IMR-90 (cell line): ENCODE data around the gene ST6GALNAC3. TPM values are rescaled to one million over a fixed set of nuclear protein-coding genes. Genes with fewer than 3 reads are reported as not detected.

Source experiments
- ATAC-seq: fragments of 200-7000 bp; cut with Tn5 transposase; 2 replicates; pipeline ENCODE4 v1.9.1; 2020; ENCODE audit warnings: low read depth, mild to moderate bottlenecking, moderate library complexity
- BruUV-seq: library from RNA; stranded (reverse); fragments of 400-500 nt; replicated peaks from 2 replicates; lab custom pipeline; 2021; lab: Mats Ljungman, UMichigan
- CTCF ChIA-PET: fragments of 300-600 bp; formaldehyde crosslinking; extraction: SDS; loops from one replicate; lab custom pipeline; 2021; ENCODE audit warnings: antibody characterized with exemption; lab: Yijun Ruan, JAX
- POLR2A ChIA-PET: fragments of 300-600 bp; sonication (Branson Sonifier 250); formaldehyde crosslinking; loops from one replicate; lab custom pipeline; 2022; ENCODE audit warnings: antibody characterized with exemption; ENCODE audit not compliant: unreplicated experiment; lab: Charles Lee
- DNase-seq: peaks from one replicate; pipeline ENCODE4 v3.0.0; 2013
- H2AFZ ChIP-seq: replicated peaks from 2 replicates; pipeline ENCODE3; 2013; ENCODE audit warnings: low read length, mild to moderate bottlenecking; ENCODE audit not compliant: poor library complexity
- H2AK5ac ChIP-seq: 2 replicates; pipeline ENCODE4 v1.6.1; 2013; ENCODE audit warnings: low read depth, low read length, inconsistent platforms
- H2AK9ac ChIP-seq: replicated peaks from 2 replicates; pipeline ENCODE3; 2013; ENCODE audit warnings: mild to moderate bottlenecking, low read depth, low read length, moderate library complexity; ENCODE audit not compliant: poor library complexity
- H2BK120ac ChIP-seq: 2 replicates; pipeline ENCODE4 v1.6.1; 2013; ENCODE audit warnings: low read depth, low read length, inconsistent platforms
- H2BK15ac ChIP-seq: 3 replicates; pipeline ENCODE4 v1.6.1; 2013; ENCODE audit warnings: low read depth, low read length, inconsistent platforms
- H2BK20ac ChIP-seq: 2 replicates; pipeline ENCODE4 v1.6.1; 2013; ENCODE audit warnings: low read depth, mild to moderate bottlenecking, inconsistent platforms, low read length, moderate library complexity
- H2BK5ac ChIP-seq: 2 replicates; pipeline ENCODE4 v1.6.1; 2013; ENCODE audit warnings: mild to moderate bottlenecking, low read depth, low read length, inconsistent platforms; ENCODE audit not compliant: poor library complexity, severe bottlenecking
- H3K14ac ChIP-seq: replicated peaks from 2 replicates; pipeline ENCODE4 v1.6.1; 2013; ENCODE audit warnings: low read depth, low read length, inconsistent platforms
- H3K18ac ChIP-seq: 2 replicates; pipeline ENCODE4 v1.6.1; 2013; ENCODE audit warnings: low read depth, low read length, control low read depth
- H3K23ac ChIP-seq: 2 replicates; pipeline ENCODE4 v1.6.1; 2013; ENCODE audit warnings: low read depth, low read length, inconsistent platforms
- H3K27ac ChIP-seq: 2 replicates; pipeline ENCODE4 v1.5.1; 2013; ENCODE audit warnings: mild to moderate bottlenecking, control low read depth, low read length; ENCODE audit not compliant: insufficient read depth
- H3K27me3 ChIP-seq: 2 replicates; pipeline ENCODE4 v1.6.1; 2013; ENCODE audit warnings: low read length; ENCODE audit not compliant: control insufficient read depth, insufficient read depth
- H3K36me3 ChIP-seq: 2 replicates; pipeline ENCODE4 v1.6.1; 2013; ENCODE audit warnings: low read length, mixed read lengths; ENCODE audit not compliant: control insufficient read depth, insufficient read depth
- H3K4ac ChIP-seq: 2 replicates; pipeline ENCODE4 v1.6.1; 2013; ENCODE audit warnings: low read depth, low read length, inconsistent platforms
- H3K4me1 ChIP-seq: 2 replicates; pipeline ENCODE4 v1.6.1; 2013; ENCODE audit warnings: low read length, mixed read lengths; ENCODE audit not compliant: control insufficient read depth, insufficient read depth
- H3K4me2 ChIP-seq: 2 replicates; pipeline ENCODE4 v1.6.1; 2013; ENCODE audit warnings: low read depth, mild to moderate bottlenecking, control low read depth, low read length, moderate library complexity
- H3K4me3 ChIP-seq: 2 replicates; pipeline ENCODE4 v1.5.1; 2013; ENCODE audit warnings: low read depth, mild to moderate bottlenecking, control low read depth, low read length, moderate library complexity; ENCODE audit not compliant: insufficient read depth
- H3K56ac ChIP-seq: 2 replicates; pipeline ENCODE4 v1.6.1; 2013; ENCODE audit warnings: low read length, inconsistent platforms; ENCODE audit not compliant: insufficient read depth; ENCODE audit errors: extremely low read depth
- H3K79me1 ChIP-seq, 2 experiments: 2 replicates each; pipeline ENCODE4 v1.6.1; 2013; ENCODE audit warnings: low read length in 2 of 2, inconsistent platforms in 1 of 2, low read depth in 1 of 2
- H3K9ac ChIP-seq: 2 replicates; pipeline ENCODE4 v1.6.1; 2013; ENCODE audit warnings: low read depth, low read length, control low read depth
- H3K9me1 ChIP-seq: 2 replicates; pipeline ENCODE4 v1.6.1; 2013; ENCODE audit warnings: low read length, inconsistent platforms; ENCODE audit not compliant: insufficient read depth
- H3K9me3 ChIP-seq: 2 replicates; pipeline ENCODE4 v1.6.1; 2013; ENCODE audit warnings: low read length; ENCODE audit not compliant: control insufficient read depth, insufficient read depth
- H4K20me1 ChIP-seq: 2 replicates; pipeline ENCODE4 v1.6.1; 2013; ENCODE audit warnings: low read length, inconsistent platforms; ENCODE audit not compliant: insufficient read depth
- H4K5ac ChIP-seq: 2 replicates; pipeline ENCODE4 v1.6.1; 2013; ENCODE audit warnings: mild to moderate bottlenecking, low read depth, low read length, control low read depth
- H4K8ac ChIP-seq, 2 experiments: 2 replicates each; pipeline ENCODE4 v1.6.1; 2013; ENCODE audit warnings: low read depth in 2 of 2, low read length in 2 of 2, control low read depth in 1 of 2, inconsistent platforms in 1 of 2
- H4K91ac ChIP-seq: 2 replicates; pipeline ENCODE4 v1.6.1; 2013; ENCODE audit warnings: low read depth, low read length, inconsistent platforms; ENCODE audit not compliant: insufficient read depth
- BHLHE40 ChIP-seq: fragments of 150-350 bp; IDR thresholded peaks from 2 replicates; pipeline ENCODE4 v1.6.1; 2016; ENCODE audit warnings: mild to moderate bottlenecking, low read depth, low read length
- CEBPB ChIP-seq: IDR thresholded peaks from 2 replicates; pipeline ENCODE4 v1.6.1; 2012; ENCODE audit warnings: low read depth, low read length, improper control_type of control experiment
- CHD1 ChIP-seq: IDR thresholded peaks from 2 replicates; pipeline ENCODE4 v1.6.1; 2012; ENCODE audit warnings: low read depth, low read length, improper control_type of control experiment
- CTCF ChIP-seq: conservative IDR thresholded peaks from 2 replicates; pipeline ENCODE4 v1.5.1; 2012; ENCODE audit warnings: mild to moderate bottlenecking, low read depth, low read length, improper control_type of control experiment
- ELK1 ChIP-seq: fragments of 150-350 bp; IDR thresholded peaks from 2 replicates; pipeline ENCODE4 v1.6.1; 2016; ENCODE audit warnings: low read depth, mild to moderate bottlenecking, low read length, moderate library complexity, borderline replicate concordance
- FOS ChIP-seq: fragments of 150-350 bp; IDR thresholded peaks from 2 replicates; pipeline ENCODE4 v1.6.1; 2016; ENCODE audit warnings: low read depth, low read length
- MAFK ChIP-seq: IDR thresholded peaks from 2 replicates; pipeline ENCODE4 v1.6.1; 2012; ENCODE audit warnings: low read depth, low read length, improper control_type of control experiment
- MAZ ChIP-seq: IDR thresholded peaks from 2 replicates; pipeline ENCODE4 v1.6.1; 2012; ENCODE audit warnings: low read depth, mild to moderate bottlenecking, low read length, improper control_type of control experiment, moderate library complexity, borderline replicate concordance
- MXI1 ChIP-seq: IDR thresholded peaks from 2 replicates; pipeline ENCODE4 v1.6.1; 2012; ENCODE audit warnings: low read depth, mild to moderate bottlenecking, low read length, moderate library complexity, borderline replicate concordance
- NFE2L2 ChIP-seq: fragments of 150-350 bp; IDR thresholded peaks from 2 replicates; pipeline ENCODE4 v1.6.1; 2016; ENCODE audit warnings: low read depth, mild to moderate bottlenecking, low read length
- POLR2A ChIP-seq: IDR thresholded peaks from 2 replicates; pipeline ENCODE4 v1.6.1; 2012; ENCODE audit warnings: mild to moderate bottlenecking, low read depth, low read length
- RAD21 ChIP-seq: IDR thresholded peaks from 2 replicates; pipeline ENCODE4 v1.6.1; 2012; ENCODE audit warnings: low read length, improper control_type of control experiment
- RCOR1 ChIP-seq: IDR thresholded peaks from 2 replicates; pipeline ENCODE4 v1.6.1; 2012; ENCODE audit warnings: mild to moderate bottlenecking, low read length, improper control_type of control experiment; ENCODE audit not compliant: insufficient replicate concordance
- RFX5 ChIP-seq: IDR thresholded peaks from 2 replicates; pipeline ENCODE4 v1.8.0; 2012; ENCODE audit warnings: low read depth, mild to moderate bottlenecking, low read length, moderate library complexity
- SMC3 ChIP-seq: fragments of 150-350 bp; IDR thresholded peaks from 2 replicates; pipeline ENCODE4 v1.6.1; 2016; ENCODE audit warnings: low read depth, mild to moderate bottlenecking, antibody characterized with exemption, low read length, moderate library complexity
- USF2 ChIP-seq: fragments of 150-350 bp; IDR thresholded peaks from 2 replicates; pipeline ENCODE4 v1.6.1; 2017; ENCODE audit warnings: mild to moderate bottlenecking, antibody characterized with exemption, low read length, low read depth
- WGBS, 2 experiments: methylation state at CpG; one replicate each; pipeline versions ENCODE4 v1.1.5 to v1.1.7; 2013; ENCODE audit warnings: missing lambda C conversion rate in 2 of 2; ENCODE audit not compliant: insufficient read length in 1 of 2; ENCODE audit errors: extremely low coverage in 2 of 2; 5-methylcytosine and 5-hydroxymethylcytosine counted together
- dilution Hi-C: fragments of 300-500 bp; cut with HindIII; formaldehyde crosslinking; loops from one replicate; pipeline ENCODE4 v1.14.3; 2018; ENCODE audit warnings: low sequenced_read_pairs; ENCODE audit not compliant: unreplicated experiment
- in situ Hi-C: fragments of 300-500 bp; cut with MboI; formaldehyde crosslinking; loops from 3 replicates; pipeline ENCODE4 v1.14.3; 2019; ENCODE audit warnings: low sequenced_read_pairs, inconsistent platforms, mixed read lengths
- intact Hi-C: fragments of 100-400 bp; cut with micrococcal nuclease; formaldehyde crosslinking; loops from 2 replicates; pipeline ENCODE4 v1.10.0; 2022
- polyA plus RNA-seq, 3 experiments: library from polyadenylated mRNA; depleted of rRNA; stranded (reverse); fragments of >200 nt; gene quantifications; 2 replicates each; pipeline ENCODE4 v1.2.3, GENCODE V29; 2012; ENCODE audit warnings: low replicate concordance in 1 of 3
- total RNA-seq: library from RNA; depleted of rRNA; stranded (reverse); fragments of >200 nt; gene quantifications from 2 replicates; pipeline ENCODE4 v1.2.3, GENCODE V29; 2012

The ST6GALNAC3 gene
- total and polyA plus RNA-seq, 2 of the 4 experiments (the other 2 are of a cell fraction) = 0.65 to 1.3 TPM

- DNase-seq = no peak
- WGBS, 2 experiments = no CpG with 5 or more reads among the region's 3 CpGs
- Histone ChIP-seq H3K9ac (no peak overlapping the region), H3K79me1 (no peaks in the 10 kb centered on the region), H4K91ac (no peak overlapping the region), H2AK5ac (no peak overlapping the region), H2AK9ac (no peak overlapping the region), H2BK20ac (no peak overlapping the region), H3K18ac (no peak overlapping the region), H3K4me2 (no peak overlapping the region), H3K36me3 (no peaks in the 10 kb centered on the region), H3K4me1 (no peaks in the 10 kb centered on the region), H2AFZ (no peak overlapping the region), H3K27ac (no peak overlapping the region), H3K4me3 (no peak overlapping the region), H2BK15ac (no peak overlapping the region), H2BK5ac (no peak overlapping the region), H3K56ac (no peak overlapping the region), H3K27me3 (no peaks in the 10 kb centered on the region), H3K14ac (no peak overlapping the region), H3K23ac (no peak overlapping the region), H4K5ac (no peak overlapping the region), H4K8ac (no peak overlapping the region), H3K4ac (no peak overlapping the region), H4K20me1 (no peaks in the 10 kb centered on the region), H3K9me1 (no peaks in the 10 kb centered on the region), H3K9me3 (no peaks in the 10 kb centered on the region), H2BK120ac (no peak overlapping the region)
- ATAC-seq = no peak
- BruUV-seq = no TSS peak
- POLR2A ChIA-PET = no interaction called here
- dilution Hi-C loops = no loop called here
- in situ Hi-C loops = no loop called here
- CTCF ChIA-PET = no interaction called here
- intact Hi-C loops = no loop called here
- no peak for TF ChIP-seq SMC3
- TF ChIP-seq CHD1 = no peak
- no peak for TF ChIP-seq FOS
- no peak for TF ChIP-seq RCOR1
- TF ChIP-seq NFE2L2 = no peak
- TF ChIP-seq POLR2A = no peak
- no peak for TF ChIP-seq MAZ
- TF ChIP-seq USF2 = no peak
- TF ChIP-seq RFX5 = no peak
- no peak for TF ChIP-seq MAFK
- no peak for TF ChIP-seq BHLHE40
- no peak for TF ChIP-seq CTCF
- TF ChIP-seq CEBPB = no peak
- TF ChIP-seq RAD21 = no peak
- TF ChIP-seq ELK1 = no peak
- TF ChIP-seq MXI1 = no peak
These were observed 432.8 kb downstream of the ST6GALNAC3 start for GRCh38 chr1:76507376-76507775.
